HepG2 (cell line): ENCODE results near the gene TTC23. TPM values are rescaled to one million over a fixed set of nuclear protein-coding genes. Genes with fewer than 3 reads are reported as not detected.

Experiments used
- ATAC-seq: fragments of 200-7000 bp; cut with Tn5 transposase; 3 replicates; pipeline ENCODE4 v1.9.1; 2020; ENCODE audit warnings: mild to moderate bottlenecking, moderate library complexity
- BruUV-seq: library from RNA; stranded (reverse); fragments of 400-500 nt; replicated peaks from 2 replicates; lab custom pipeline; 2021; lab: Mats Ljungman, UMichigan
- CTCF ChIA-PET: fragments of 300-600 bp; formaldehyde crosslinking; extraction: SDS; loops from one replicate; lab custom pipeline; 2021; ENCODE audit warnings: low total read pairs, inconsistent platforms, low intra/inter-chr PET ratio; lab: Yijun Ruan, JAX
- POLR2A ChIA-PET: fragments of 350-600 bp; sonication (Branson Sonifier 250); formaldehyde crosslinking; loops from one replicate; lab custom pipeline; 2020; ENCODE audit warnings: antibody characterized with exemption, inconsistent platforms; lab: Yijun Ruan, JAX
- DNase-seq: peaks from one replicate; pipeline ENCODE4 v3.0.0-alpha.2; 2015; ENCODE audit warnings: low spot score
- FAIRE-seq: peaks from 3 replicates; lab custom pipeline; 2011; peaks lifted over from hg19 to GRCh38; lab: Jason Lieb, UNC
- H2AFZ ChIP-seq: one replicate; pipeline ENCODE4 v1.6.1; 2011; ENCODE audit warnings: low read length, inconsistent platforms
- H3K27ac ChIP-seq: fragments of 300-600 bp; 3 replicates; pipeline ENCODE4 v1.8.0; 2011; ENCODE audit warnings: mixed run types, mild to moderate bottlenecking, mixed read lengths, low read length, inconsistent platforms; ENCODE audit not compliant: insufficient read depth; ENCODE audit errors: extremely low read length
- H3K27me3 ChIP-seq, 2 experiments: fragments of 200-600 bp in 1 of 2; 2 replicates in 1 of 2; 3 replicates in 1 of 2; pipeline versions ENCODE4 v1.6.0 to v1.8.0; 2011; ENCODE audit warnings: low read length in 2 of 2, mild to moderate bottlenecking in 2 of 2, moderate library complexity in 2 of 2, inconsistent platforms in 1 of 2; ENCODE audit not compliant: insufficient read depth in 2 of 2, control insufficient read depth in 1 of 2
- H3K36me3 ChIP-seq, 2 experiments: fragments of 200-600 bp in 1 of 2; replicated peaks in 1 of 2; 2 replicates in 1 of 2; 3 replicates in 1 of 2; pipeline versions ENCODE4 v1.5.1 to v1.8.0; 2011; ENCODE audit warnings: low read length in 2 of 2, inconsistent platforms in 1 of 2; ENCODE audit not compliant: insufficient read depth in 2 of 2, control insufficient read depth in 1 of 2
- H3K4me1 ChIP-seq: 2 replicates; pipeline ENCODE4 v1.5.1; 2012; ENCODE audit warnings: low read length, inconsistent platforms; ENCODE audit not compliant: insufficient read depth
- H3K4me2 ChIP-seq: 2 replicates; pipeline ENCODE4 v1.6.0; 2011; ENCODE audit warnings: low read depth, low read length, inconsistent platforms
- H3K4me3 ChIP-seq, 3 experiments: fragments of 200-600 bp in 1 of 3; sonication (generic), shearing (Covaris generic) in 1 of 3; replicated peaks in 1 of 3; 2 replicates each; pipeline ENCODE4 v1.5.1; 2011 to 2016; ENCODE audit warnings: low read length in 3 of 3, inconsistent platforms in 2 of 3, low read depth in 2 of 3, mild to moderate bottlenecking in 2 of 3, control low read depth in 1 of 3, mixed read lengths in 1 of 3; ENCODE audit not compliant: insufficient read depth in 1 of 3
- H3K79me2 ChIP-seq: one replicate; pipeline ENCODE4 v1.6.1; 2011; ENCODE audit warnings: low read length, inconsistent platforms; ENCODE audit not compliant: insufficient read depth
- H3K9ac ChIP-seq: 2 replicates; pipeline ENCODE4 v1.6.0; 2011; ENCODE audit warnings: mild to moderate bottlenecking, low read depth, low read length, inconsistent platforms; ENCODE audit not compliant: insufficient read depth
- H3K9me3 ChIP-seq: 2 replicates; pipeline ENCODE4 v1.5.1; 2012; ENCODE audit warnings: mild to moderate bottlenecking, low read length
- H4K20me1 ChIP-seq: 2 replicates; pipeline ENCODE4 v1.6.0; 2011; ENCODE audit warnings: inconsistent platforms, mild to moderate bottlenecking, low read length, moderate library complexity; ENCODE audit not compliant: insufficient read depth
- NCOA1 ChIP-seq: sonication (generic); formaldehyde crosslinking; IDR thresholded peaks from 2 replicates; pipeline ENCODE4 v1.9.0; 2021; ENCODE audit warnings: missing genetic modification reagents
- NCOA2 ChIP-seq: sonication (generic); formaldehyde crosslinking; IDR thresholded peaks from 2 replicates; pipeline ENCODE4 v1.8.0; 2022; ENCODE audit warnings: inconsistent platforms
- WGBS: methylation state at CpG from one replicate; pipeline ENCODE4 v1.1.6; 2017; ENCODE audit warnings: low lambda C conversion rate; 5-methylcytosine and 5-hydroxymethylcytosine counted together
- in situ Hi-C: cut with HindIII; loops from 2 replicates; pipeline ENCODE4 v1.10.0; 2017; ENCODE audit warnings: low pct_unique_long_range_greater_than_20kb; ENCODE audit not compliant: extremely low pct_ligation_motif_present
- intact Hi-C: fragments of 100-400 bp; cut with micrococcal nuclease; formaldehyde crosslinking; loops from one replicate; pipeline ENCODE4 v1.10.0; 2022; ENCODE audit not compliant: unreplicated experiment
- polyA plus RNA-seq, 8 experiments: library from polyadenylated mRNA; depleted of rRNA in 3 of 8; stranded (reverse) in 7 of 8; unstranded in 1 of 8; fragments of >200 nt; fragmentation: Illumina TruSeq in 4 of 8; extraction: Trizol in 4 of 8; gene quantifications; 2 replicates each; pipeline versions ENCODE4 v1.2.1 to v1.2.3, GENCODE V29; 2011 to 2016; ENCODE audit warnings: low read depth in 4 of 8, missing spikeins in 1 of 8, mixed read lengths in 1 of 8; ENCODE audit not compliant: insufficient read depth in 1 of 8
- total RNA-seq, 5 experiments: library from RNA; depleted of rRNA; stranded (reverse); fragments of >200 nt; fragmentation: Illumina TruSeq; extraction: Trizol; gene quantifications; 2 replicates each; pipeline ENCODE4 v1.2.3, GENCODE V29; 2016; ENCODE audit warnings: low read depth in 1 of 5
- TF ChIP-seq, protein P1 (sequence below): sonication (generic); formaldehyde crosslinking; IDR thresholded peaks from 2 replicates; pipeline ENCODE4 v1.4.0; 2020; ENCODE audit warnings: mild to moderate bottlenecking, missing genetic modification reagents

TTC23 gene
- total and polyA plus RNA-seq, 2 of the 13 experiments (the other 11 are each of a cell fraction or from before 2014, with no cell fraction given): 1.6 to 11.7 TPM

DNA sequence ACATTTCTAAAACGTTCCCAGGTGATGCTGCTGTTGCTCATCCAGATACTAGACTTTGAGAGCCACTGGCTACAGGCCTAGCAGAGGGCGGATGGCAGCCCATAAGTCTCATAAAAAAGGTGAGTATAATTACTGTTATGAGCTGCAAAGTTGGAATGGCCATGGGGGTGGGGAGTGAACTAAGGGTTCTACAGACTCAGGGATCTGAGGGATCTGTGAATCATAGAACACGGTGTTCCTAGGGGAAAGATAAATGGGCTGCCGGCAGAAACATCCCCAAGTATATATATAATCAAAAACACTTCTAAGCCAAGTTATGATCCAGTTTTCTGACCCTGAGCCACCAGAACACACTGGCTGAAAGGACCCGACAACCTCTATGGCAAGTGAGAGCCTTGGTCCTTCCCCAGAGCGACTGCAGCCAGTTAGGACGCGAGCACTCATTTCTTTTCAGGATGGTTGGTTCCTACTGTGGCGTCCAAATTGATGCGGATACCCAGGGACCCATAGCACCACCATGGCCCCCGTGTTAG lies 152.4 kb downstream of the TTC23 start (continued):
- TF ChIP-seq, protein P1, sequence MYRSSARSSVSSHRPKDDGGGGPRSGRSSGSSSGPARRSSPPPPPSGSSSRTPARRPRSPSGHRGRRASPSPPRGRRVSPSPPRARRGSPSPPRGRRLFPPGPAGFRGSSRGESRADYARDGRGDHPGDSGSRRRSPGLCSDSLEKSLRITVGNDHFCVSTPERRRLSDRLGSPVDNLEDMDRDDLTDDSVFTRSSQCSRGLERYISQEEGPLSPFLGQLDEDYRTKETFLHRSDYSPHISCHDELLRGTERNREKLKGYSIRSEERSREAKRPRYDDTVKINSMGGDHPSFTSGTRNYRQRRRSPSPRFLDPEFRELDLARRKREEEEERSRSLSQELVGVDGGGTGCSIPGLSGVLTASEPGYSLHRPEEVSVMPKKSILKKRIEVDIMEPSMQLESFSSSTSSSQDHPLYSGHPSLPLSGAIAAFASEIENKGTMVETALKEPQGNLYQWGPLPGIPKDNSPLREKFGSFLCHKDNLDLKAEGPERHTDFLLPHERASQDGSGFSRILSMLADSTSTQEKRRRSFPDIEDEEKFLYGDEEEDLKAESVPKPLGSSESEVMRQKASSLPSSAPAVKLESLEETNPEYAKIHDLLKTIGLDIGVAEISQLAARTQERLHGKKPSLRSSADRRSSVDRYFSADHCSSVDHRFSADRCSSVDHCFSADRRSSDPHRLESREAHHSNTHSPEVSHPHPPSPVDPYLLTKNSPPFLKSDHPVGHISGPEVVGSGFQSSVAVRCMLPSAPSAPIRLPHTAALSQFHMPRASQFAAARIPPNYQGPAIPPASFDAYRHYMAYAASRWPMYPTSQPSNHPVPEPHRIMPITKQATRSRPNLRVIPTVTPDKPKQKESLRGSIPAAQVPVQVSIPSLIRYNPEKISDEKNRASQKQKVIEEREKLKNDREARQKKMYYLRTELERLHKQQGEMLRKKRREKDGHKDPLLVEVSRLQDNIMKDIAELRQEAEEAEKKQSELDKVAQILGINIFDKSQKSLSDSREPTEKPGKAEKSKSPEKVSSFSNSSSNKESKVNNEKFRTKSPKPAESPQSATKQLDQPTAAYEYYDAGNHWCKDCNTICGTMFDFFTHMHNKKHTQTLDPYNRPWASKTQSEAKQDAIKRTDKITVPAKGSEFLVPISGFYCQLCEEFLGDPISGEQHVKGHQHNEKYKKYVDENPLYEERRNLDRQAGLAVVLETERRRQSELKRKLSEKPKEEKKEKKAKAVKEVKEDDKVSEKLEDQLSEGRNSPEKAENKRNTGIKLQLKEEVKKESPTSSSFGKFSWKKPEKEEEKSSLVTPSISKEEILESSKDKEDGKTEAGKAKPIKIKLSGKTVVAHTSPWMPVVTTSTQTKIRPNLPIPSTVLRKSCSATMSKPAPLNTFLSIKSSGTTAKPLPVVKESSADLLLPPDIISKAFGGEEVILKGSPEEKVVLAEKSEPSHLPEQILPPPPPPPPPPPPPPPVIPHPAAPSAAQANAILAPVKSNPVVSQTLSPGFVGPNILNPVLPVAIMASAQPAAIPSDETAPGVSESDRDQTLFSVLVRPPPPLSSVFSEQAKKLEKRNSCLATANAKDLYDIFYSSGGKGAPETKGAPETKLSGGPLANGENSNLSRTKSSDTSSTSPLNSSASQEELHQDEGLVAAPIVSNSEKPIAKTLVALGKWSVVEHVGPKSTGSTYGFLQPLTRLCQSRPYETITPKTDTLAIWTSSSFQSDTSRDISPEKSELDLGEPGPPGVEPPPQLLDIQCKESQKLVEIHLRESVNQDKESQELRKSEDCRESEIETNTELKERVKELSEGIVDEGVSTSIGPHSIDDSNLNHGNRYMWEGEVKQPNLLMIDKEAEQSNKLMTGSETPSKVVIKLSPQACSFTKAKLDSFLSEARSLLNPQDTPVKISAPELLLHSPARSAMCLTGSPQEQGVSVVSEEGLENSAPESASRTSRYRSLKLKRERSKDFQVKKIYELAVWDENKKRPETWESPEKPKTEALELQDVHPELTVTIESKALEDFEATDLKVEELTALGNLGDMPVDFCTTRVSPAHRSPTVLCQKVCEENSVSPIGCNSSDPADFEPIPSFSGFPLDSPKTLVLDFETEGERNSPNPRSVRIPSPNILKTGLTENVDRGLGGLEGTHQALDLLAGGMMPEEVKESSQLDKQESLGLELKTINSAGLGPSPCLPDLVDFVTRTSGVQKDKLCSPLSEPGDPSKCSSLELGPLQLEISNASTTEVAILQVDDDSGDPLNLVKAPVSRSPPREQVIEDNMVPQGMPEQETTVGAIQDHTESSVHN (CRISPR knock-in tag): no peak
- TF ChIP-seq NCOA2: no peak

DNA sequence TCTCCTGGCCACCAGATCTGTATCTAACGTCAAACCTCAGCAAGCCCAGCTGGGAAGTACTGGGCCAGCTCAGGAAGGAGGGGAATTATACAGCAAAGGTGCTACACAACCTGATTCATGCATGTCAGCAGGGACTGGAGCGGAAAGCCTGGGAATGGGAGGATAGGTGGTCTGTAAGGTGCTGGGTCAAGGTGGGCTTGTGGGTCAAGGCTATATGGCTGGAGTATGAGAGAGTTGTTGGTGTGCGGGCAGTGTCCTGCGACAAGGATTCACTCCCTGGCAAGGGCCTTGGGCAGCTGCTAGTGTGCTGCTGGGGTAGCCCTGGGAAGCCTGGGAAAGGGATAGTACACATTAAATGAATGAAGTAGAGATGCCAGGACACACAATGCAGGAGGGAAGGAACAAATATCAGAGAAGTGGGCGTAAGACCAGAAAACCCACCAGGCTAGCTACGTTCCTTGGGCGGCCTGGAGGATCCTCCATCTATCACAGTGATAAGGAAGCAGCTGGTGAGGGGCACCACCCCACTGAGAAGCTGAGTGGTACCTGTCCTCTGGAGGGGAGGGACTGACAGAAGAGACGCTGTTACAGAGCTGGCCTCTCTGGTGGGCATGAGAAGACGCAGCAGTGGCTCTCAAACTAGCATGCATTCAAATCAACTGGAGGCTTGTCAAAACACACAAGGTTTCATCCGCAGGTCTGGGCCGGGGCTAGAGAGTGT lies 153.0 kb downstream of the TTC23 start:
- TF ChIP-seq NCOA1 (CRISPR knock-in tag): no peak
- ChIA-PET POLR2A (no interaction called here), CTCF (no interaction called here)
- Histone ChIP-seq H3K79me2 (no peaks in the 10 kb centered on the region), H3K4me1 (no peaks in the 10 kb centered on the region; the same call in 1 of the 2 replicates), H3K9ac (no peak overlapping the region), H3K4me3 (no peak overlapping the region), H3K27ac (no peak overlapping the region), H3K4me2 (no peak overlapping the region), H3K9me3 (no peaks in the 10 kb centered on the region), H3K27me3 (peaks cover 14 to 54% of the 10 kb centered on the region in 2 experiments), H2AFZ (no peak overlapping the region), H4K20me1 (no peaks in the 10 kb centered on the region), H3K36me3 (no peaks in the 10 kb centered on the region)
- WGBS: 48% methylated on average over 10 of the region's 11 CpGs
- BruUV-seq: no TSS peak
- FAIRE-seq (no peak), ATAC-seq (no peak), DNase-seq (no peak)
- in situ Hi-C loops: no loop called here
- intact Hi-C loops: no loop called here
